Hippocampal formation (tissue), 2 donors: Measurements from ENCODE around the gene TBC1D10B.
"Not testable (repeated sequence)": the region's sequence is repeated elsewhere in the genome, so short reads cannot be mapped to it uniquely, and the experiment has no call there.

Source experiments
- DNase-seq, 2 donors: peaks; one replicate each; lab custom pipeline; 2025; lab: John Stamatoyannopoulos, UW

The TBC1D10B gene

DNA sequence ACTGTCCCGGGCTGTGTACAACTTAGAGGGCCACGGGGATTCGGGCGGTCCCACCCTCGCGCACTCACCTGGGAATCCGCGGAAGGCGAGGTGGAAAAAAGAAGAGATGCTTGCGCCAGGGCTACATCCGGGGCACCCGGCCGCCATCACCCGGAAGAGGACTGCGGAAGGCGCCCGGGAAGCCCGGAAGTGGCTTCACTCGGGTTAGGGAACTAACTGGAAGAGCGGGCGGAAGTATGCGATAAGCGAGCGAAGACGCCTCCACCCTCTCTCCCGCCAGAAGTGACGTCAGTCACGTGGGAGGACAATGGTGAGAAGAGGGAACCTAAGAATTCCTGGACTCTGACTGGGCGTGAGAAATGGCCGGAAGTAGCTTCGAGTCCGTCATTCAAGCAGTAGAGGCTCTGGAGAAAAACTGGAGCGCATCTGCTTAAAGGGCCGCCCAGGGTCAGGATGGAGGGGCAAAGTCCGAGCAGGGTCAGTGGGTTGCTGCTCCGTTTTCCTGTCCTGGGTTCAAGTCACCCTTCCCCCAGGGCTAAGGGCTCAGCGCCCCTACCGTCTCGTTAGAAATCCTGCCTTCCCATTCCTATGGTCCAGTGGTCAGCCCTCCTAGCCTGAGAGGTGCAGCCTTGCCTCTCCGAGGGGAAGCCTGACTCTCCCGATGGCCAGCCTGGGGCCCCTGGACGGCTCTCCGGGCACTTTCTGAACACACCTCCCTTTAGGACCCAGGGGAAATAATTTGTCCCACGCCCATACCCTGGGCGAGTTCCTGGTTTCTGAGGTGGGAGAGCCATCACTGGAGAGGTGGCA lies 14.9 kb downstream of the TBC1D10B start, which contains the start of gene CD2BP2:
Gene CD2BP2 (minus strand): TSS at position 165 of the 810 bp plus-strand sequence. CDS start 627 bp downstream, outside the sequence.
- peak; percentile 92 to 99 for DNase-seq

DNA sequence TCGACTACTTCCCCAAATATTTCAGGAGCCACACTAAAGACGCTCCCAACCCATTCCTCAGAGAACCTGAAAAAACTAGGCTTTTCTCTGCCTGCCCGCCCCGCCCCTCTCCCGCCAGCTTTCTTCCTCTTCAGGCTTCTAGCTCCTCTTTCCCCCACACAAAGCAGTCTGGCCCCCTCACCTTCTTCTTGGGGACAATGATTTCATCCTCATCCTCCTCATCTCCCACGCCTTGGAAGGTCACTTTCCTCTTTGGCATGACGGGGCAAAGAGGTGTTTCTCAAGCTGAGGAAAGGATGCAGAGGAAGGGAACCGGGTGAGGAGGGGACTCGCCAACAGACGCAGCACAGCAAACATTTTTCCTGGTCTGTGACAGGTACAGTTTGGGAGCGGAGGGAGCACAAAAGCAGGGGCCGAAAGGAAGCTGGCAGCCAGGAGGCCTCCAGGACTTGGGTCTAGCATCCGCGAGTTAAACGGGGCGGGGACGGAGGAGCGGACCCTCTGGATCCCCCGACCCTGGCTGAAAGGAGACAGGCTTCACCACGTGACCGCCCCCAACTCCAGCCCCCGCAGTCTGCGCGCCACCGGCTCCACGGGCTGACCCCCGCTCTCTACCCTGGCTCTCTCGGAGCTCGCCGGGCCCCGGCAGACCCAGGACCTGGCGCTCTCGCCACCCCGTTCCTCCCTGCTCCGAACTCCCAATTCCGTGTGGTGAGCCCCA lies 15.7 kb downstream of the TBC1D10B start:
- DNase-seq: no peak

DNA sequence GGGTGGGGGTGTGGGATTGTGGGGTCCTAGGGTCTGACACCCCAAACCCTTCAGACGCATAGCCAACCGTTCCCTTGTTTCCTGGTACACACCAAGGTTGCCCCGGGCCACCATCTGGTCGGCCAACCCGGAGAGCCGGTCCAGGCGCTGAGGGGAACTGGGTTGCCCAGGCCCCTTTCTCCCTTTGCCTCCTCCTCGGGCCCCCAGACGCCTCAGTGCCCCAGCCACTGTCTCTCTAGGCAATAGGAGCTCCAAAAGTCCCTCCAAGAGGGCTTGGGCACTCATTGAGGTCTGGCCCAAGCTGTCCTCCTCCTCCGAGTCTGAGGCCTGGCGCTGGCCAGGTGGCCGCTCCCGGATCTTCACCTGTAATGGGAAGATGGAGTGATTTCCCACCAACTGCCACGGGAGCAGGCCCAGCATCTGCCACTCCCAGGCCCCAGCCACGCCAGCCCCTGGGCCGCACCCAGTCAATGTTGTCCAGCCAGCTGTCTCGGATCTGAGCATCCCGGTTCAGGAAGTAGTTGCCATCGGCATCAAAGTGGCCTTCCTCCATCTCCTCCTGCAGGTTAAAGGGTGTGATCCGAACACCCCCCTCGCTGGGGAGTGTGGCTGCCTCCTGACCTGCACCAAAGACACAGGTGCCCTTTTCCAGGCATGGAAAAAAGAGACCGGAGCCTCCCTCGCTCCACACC lies 16.7 kb downstream of the TBC1D10B start:
- no peak for DNase-seq

DNA sequence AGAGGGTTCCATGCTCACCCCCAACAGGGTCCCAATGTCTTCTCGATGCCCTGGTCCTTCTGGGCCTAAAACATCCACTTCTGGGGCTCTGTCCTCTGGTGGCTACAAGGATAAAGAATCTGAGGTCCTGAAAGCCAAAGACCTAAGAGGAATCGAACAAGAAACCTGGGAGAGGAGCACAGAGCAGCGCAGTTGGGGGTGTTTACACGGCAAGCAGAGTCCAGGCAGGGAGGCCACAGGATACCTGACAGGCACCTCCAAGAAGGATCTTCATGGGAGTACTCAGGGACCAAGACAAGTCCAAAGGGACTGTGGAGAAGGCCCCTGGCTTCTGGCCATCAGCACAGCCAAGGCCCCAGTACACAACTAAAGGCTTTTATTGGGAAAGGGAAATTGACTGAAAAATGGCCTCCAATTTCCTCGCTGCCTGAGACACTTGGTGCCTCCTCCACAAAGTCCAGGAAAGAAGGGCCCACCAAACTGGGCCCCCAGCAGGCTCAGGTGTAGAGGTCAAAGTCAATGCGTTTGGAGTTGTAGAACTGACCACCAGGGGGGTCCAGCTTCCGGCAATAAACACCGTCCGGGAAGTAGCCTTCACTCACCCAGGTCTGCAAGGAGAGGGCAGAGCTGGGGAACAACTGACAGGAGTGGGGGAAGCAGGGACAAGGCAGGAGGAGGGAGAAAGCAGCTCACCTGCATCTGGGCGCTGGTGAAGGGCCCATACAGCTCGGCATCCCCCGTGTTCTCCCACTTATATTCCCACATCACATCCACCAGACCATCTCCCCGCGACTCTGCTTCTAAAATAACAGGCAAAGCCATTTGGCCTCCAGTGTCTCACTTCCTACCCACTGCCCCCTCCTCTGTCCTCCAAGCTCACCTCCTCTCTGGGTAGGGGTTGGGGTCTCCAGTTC lies 17.5 kb downstream of the TBC1D10B start:
- DNase-seq: no peak

DNA sequence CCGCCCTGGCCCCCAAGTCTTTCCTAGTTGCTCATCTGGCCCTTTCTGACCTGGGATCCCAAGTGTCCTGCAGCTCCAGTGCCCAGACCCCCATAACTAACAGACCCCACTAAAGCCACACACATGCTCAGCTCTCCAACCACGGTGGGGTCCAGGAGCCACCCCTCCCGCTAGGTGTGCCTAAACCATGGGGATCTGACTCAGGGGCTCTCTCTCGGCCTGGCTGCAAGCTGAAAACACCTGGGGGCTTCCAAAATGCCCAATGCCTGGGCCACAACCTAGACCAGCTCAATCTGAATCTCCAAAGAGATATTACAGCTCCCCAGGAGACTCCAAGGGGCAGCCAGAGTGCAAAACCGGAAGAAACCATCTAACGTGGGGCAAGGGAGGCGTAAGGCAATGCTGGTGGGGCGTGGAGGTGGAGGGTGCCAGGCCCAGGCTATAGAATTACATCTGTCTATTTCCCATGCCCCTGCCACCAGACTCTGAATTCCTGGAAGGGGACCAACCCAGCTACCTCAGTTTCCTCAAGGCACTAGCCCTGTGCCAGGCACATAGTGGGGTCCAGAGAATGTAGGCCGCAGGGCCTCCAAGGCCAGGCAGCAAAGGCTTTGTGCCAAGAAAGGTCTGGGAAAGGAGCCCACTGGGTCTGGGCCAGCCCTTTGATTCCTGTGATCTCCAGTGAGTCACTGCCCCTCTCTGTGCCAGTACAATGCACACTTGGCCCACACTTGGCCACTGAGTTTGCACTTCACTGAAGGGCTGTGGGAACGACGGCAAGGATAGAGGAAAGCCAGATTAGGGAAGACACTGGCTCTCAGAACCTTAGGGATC lies 18.5 kb downstream of the TBC1D10B start:
- peak; percentile 41 to 77 for DNase-seq

DNA sequence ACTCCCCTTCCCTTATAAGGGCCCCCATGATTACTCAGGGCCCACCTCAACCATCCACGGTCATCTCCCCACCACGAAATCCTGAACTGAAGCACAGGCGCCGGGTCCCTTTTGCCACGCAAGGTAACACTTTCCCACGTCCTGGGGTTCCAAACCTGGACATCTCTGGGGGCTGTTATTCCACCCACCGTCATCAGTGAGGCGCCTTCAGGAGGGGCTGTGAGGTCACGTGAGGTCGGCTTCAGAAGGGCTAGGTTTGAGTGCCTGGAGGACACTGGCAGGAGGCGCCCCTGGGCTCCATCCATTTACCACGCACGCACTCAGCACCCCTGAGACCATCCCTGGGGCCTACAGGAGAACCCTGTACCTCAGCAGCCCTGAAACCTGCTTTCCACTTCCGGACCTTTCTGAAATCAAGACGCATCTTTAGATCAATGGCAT lies 19.3 kb downstream of the TBC1D10B start:
- no peak for DNase-seq

DNA sequence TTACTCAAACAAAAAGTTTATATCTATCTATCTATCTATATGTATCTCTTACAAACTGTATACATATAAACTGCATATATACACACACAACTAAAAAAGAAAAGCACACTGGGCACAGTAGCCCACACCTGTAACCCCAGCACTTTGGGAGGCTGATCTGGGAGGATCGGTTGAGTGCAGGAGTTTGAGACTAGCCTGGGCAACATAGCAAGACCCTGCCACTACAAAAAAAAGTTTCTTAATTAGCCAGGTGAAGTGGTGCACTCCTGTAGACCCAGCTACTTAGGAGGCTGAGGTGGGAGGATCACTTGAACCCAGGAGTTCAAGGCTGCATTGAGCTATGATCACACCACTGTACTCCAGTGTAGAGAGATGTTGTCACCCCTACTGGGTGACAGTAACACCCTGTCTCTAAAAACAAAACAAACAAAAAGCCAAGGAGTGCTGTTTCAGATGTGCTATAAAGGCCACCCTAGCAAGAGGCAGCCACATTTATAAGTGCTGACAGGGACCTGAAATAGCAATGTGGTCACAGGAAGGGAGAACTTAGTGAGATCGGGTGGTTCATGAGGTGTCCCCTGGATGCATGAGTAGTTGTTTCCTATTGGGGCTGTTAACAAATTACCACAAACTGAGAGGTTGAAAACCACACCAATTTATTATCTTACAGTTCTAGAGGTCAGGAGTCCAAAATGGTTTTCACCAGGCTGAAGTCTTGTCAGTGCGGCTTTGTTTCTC lies 20.0 kb downstream of the TBC1D10B start:
- no peak for DNase-seq

DNA sequence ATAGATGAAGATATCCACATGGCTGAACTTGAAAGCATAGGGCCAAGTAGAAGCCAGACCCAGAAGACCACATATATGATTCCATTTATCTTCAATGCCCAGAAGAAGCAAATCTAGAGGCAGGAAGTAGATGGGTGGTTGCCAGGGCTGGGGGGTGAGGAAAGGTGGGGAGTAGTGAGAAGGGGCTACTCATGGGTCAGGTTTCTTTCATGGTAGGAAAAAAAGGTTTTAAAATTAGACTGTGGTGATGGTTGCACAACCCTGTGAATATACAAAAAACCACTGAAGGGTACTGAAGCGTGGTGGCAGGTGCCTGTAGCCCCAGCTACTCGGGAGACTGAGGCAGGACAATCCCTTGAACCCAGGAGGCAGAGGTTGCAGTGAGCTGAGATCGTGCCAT lies 20.6 kb downstream of the TBC1D10B start:
- no peak for DNase-seq

DNA sequence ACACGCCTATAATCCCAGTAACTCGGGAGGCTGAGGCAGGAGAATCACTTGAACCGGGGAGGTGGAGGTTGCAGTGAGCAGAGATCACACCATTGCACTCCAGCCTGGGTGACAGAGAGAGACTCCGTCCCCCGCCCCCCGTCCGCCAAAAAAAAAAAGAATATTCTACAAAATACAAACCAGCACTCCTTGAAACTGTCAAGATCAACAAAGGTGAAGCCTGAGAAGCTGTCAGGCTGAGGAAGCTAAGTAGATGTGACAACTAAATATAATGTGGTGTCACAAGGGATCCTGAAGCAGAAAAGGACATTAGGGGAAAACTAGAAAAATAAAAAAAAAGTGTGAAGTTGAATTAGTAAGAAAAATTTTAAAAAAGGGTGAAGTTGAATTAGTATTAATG lies 21.4 kb downstream of the TBC1D10B start:
- DNase-seq: no peak

DNA sequence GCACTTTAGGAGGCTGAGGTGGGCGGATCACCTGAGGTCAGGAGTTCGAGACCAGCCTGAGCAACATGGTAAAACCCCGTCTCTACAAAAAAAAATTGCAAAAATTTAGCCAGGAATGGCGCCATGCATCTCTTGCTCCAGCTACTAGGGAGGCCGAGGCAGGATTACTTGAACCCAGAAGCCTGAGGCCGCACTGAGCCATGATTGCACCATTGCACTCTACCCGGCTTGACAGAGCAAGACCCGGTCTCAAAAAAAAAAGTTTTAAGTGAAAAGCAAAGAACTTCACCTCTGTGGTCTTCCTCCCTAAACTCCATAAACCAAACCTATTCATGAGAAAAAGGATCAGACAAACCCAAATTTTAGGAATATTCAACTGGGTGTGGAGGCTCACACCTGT lies 22.2 kb downstream of the TBC1D10B start:
- no peak for DNase-seq

DNA sequence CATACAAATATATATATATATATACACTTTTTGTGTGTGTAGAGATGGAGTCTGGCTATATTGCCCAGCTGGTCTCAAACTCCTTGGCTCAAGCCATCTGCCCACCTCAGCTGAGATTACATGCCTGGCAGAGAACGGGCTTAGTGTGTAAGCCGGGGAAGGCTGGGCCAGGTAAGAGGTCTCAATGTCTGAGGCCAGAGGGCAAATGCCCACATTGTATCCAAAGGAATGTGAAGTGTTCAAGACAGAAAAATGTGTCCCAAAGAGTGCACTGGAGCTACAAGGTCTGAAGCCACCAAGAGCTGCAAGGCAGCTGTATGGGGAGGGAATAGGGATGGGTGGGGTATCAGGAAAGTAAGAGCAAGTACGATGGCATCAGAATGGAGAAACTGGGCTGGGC lies 24.0 kb downstream of the TBC1D10B start:
- DNase-seq: no peak

DNA sequence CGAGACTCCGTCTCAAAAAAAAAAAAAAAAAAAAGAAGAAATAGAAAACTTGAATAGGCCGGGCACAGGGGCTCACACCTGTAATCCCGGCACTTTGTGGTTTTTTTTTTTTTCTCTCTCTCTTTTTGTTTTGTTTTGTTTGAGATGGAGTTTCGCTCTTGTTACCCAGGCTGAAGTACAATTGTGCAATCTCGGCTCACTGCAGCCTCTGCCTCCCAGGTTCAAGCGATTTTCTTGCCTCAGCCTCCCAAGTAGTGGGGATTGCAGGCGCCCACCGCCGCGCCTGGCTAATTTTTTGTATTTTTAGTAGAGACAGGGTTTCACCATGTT lies 26.8 kb downstream of the TBC1D10B start:
- not testable (repeated sequence) for DNase-seq

DNA sequence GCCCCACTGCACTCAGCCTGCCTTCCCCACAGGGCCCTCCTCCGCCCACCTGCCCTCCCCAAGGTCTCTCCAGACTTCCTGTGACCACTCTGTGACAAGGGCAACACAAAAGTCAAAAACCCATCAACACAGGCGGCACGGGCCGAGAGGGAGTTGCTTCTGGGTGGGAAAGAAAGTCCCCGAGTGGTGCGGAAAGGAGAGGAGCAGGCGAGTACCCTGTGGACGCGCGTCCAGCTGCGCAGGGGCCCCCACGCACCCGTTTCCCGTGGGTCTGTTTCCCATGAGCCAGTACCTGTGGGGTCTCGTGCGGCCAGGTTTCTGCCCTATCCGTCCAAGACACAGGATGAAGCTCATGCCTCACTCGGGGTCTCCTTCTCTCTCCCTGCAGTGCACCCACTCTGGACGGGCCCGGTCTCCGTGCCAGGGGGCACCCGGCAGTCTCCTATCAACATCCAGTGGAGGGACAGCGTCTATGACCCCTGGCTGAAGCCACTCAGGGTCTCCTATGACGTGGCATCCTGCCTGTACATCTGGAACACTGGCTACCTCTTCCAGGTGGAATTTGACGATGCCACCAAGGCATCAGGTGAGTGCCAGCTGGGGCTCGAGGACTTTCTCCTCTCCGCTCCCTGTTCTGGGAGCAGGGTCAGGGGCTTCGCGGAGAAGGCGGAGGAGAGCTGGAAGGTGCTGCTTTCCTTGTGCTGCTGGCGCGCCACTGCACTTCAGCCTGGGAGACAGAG lies 27.4 kb downstream of the TBC1D10B start:
- DNase-seq: no peak

DNA sequence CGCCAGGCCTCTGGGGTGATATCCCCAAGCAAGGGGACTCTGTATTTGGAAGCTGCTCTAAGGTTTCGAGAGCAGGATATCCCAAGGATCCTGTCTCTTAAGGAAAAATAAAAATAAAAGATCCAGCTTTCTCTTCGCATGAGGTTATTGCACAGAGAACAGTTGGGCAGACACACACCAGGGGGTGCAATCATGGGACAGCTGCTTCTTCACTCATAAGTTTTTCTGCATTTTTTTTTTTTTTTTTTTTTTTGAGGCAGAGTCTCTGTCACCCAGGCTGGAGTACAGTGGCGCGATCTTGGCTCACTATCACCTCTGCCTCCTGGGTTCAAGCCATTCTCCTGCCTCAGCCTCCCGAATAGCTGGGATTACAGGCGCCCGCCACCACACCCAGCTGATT lies 28.3 kb downstream of the TBC1D10B start:
- not testable (repeated sequence) for DNase-seq

DNA sequence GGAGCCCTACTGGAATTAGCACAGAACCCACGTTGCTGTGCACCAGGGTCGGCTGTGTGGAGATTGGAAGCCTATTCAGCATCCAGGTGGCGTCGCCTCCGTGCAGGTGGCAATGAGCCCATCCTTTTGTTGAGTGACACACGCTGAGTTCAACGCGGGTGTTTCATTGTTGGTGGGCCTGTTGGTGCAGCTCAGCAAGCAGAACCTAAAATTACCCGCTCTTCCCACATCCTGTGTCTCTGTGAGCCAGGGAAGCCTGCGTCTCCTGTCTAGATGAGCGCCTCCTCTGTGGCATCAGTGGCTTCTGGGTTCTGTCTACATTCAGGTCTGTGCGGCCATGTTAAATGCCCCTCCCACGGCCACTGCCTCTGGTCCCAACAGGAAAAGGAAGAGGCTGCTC lies 29.7 kb downstream of the TBC1D10B start:
- DNase-seq: no peak

DNA sequence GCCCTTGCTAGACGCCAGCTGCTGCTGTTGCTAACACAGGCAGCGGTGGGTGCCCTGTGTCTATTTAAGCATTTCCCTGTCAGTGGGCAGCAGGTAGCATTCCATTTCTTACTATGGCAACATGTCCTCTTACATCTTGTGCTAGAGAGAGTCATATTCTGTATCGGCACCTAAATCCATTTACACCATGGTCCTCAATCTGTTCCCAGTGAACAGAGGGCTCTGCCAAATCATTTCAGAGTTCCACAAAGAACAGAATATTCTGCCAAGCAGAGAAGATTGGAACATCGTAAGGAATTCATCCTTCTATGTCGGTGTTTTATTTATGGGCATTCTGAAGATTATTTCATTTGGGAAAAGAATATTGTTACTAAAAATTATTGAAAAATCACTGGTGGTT lies 31.6 kb downstream of the TBC1D10B start:
- peak in 1 of 2 donors; percentile 28 for DNase-seq

DNA sequence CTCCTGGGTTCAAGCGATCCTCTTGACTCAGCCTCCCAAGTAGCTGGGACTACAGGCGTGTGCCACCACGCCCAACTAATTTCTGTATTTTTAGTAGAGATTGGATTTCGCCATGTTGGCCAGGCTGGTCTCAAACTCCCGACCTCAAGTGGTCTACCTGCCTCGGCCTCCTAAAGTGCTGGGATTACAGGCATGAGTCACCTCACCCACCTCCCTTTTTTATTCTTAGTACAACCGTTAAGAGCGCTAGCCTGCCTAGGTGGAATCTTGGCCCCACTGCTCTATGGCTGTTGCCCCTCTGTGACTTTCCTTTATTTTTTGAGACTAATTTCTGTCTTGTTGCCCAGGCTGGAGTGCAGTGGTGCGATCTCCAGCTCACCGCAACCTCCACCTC lies 32.3 kb downstream of the TBC1D10B start:
- not testable (repeated sequence) for DNase-seq

DNA sequence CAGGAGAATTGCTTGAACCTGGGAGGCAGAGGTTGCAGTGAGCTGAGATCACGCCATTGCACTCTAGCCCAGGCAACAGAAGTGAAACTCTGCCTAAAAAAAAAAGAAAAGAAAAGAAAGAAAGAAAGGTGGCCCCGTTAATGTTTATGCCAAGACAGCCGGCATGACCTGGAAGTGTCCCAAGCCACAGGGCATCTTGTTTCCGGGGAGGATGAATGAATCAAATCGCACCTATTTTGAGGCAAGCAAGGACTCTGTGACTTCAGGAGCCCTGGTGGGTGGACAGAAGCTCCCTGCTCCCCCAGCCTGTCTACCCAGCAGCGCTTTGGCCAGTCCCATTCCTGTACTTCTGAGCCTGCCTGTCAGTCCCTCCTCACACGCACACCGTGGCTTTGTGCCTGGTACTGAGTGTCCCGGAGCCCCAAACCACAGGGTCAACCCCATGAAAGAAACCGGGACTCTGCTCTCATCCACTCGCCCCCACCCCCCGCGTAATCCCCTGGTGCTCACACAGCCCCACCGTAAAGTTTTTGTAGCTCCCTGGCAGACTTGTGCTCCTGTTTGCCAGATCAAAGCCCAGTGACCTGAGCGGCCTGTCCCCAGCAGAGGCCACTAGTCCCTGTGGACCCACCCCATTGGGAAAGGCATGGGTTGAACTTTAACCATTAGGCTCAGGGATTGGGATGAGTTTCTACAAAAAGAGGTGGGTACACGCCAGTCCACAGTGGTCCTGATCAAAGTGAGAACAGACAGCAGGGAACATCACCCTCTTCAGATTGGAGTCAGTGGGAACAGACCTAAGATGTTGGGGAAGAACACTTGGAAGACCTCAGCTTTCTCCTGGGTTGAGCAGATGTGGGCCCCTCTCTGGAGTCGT lies 34.5 kb downstream of the TBC1D10B start:
- DNase-seq: no peak
